CD4-positive, alpha-beta T cell treated with Interleukin-10 for 1 hour (primary cell): ENCODE measurements around the gene NSRP1.
"Not testable (repeated sequence)": the region's sequence is repeated elsewhere in the genome, so short reads cannot be mapped to it uniquely, and the experiment has no call there.

Source experiments
- DNase-seq: peaks from one replicate; pipeline ENCODE4 v3.0.0-alpha.2; 2020

NSRP1 gene

GRCh38 chr17:30191072-30191471 is 74.5 kb downstream of the NSRP1 start:
- DNase-seq: no peak

GRCh38 chr17:30196504-30196903 is 79.9 kb downstream of the NSRP1 start:
- DNase-seq: no peak

- DNase-seq: no peak
These were observed 80.8 kb downstream of the NSRP1 start for GRCh38 chr17:30197416-30197815.

- DNase-seq: no peak
These were observed 83.0 kb downstream of the NSRP1 start for GRCh38 chr17:30199600-30199999.

GRCh38 chr17:30200106-30200505 is 83.5 kb downstream of the NSRP1 start:
- no peak for DNase-seq

GRCh38 chr17:30200656-30201055 is 84.0 kb downstream of the NSRP1 start:
- not testable (repeated sequence) for DNase-seq

- DNase-seq: no peak
These were observed 86.9 kb downstream of the NSRP1 start for GRCh38 chr17:30203471-30203981.

GRCh38 chr17:30207655-30208054 is 91.0 kb downstream of the NSRP1 start:
- no peak for DNase-seq

- DNase-seq: no peak
These were observed 91.6 kb downstream of the NSRP1 start for GRCh38 chr17:30208214-30208613.

GRCh38 chr17:30209930-30210329 is 93.3 kb downstream of the NSRP1 start:
- no peak for DNase-seq

GRCh38 chr17:30210366-30210765 is 93.8 kb downstream of the NSRP1 start:
- no peak for DNase-seq

- no peak for DNase-seq
These were observed 94.3 kb downstream of the NSRP1 start for GRCh38 chr17:30210901-30211300.

GRCh38 chr17:30211371-30211770 is 94.8 kb downstream of the NSRP1 start:
- DNase-seq: no peak

- DNase-seq: no peak
These were observed 96.1 kb downstream of the NSRP1 start for GRCh38 chr17:30212750-30213149.

- DNase-seq: no peak
These were observed 100.4 kb downstream of the NSRP1 start for GRCh38 chr17:30217054-30217453.

GRCh38 chr17:30217746-30218245 is 101.2 kb downstream of the NSRP1 start:
- DNase-seq: no peak

GRCh38 chr17:30218799-30219198 is 102.2 kb downstream of the NSRP1 start:
- DNase-seq: no peak

- no peak for DNase-seq
These were observed 102.7 kb downstream of the NSRP1 start for GRCh38 chr17:30219315-30219714.

GRCh38 chr17:30219833-30220232 is 103.2 kb downstream of the NSRP1 start:
- no peak for DNase-seq

GRCh38 chr17:30220414-30220813 is 103.8 kb downstream of the NSRP1 start:
- no peak for DNase-seq

- no peak for DNase-seq
These were observed 104.7 kb downstream of the NSRP1 start for GRCh38 chr17:30221346-30221745.

- no peak for DNase-seq
These were observed 105.6 kb downstream of the NSRP1 start for GRCh38 chr17:30222251-30222650.

GRCh38 chr17:30222721-30223175 is 106.1 kb downstream of the NSRP1 start:
- no peak for DNase-seq

GRCh38 chr17:30224419-30224960 is 107.9 kb downstream of the NSRP1 start:
- no peak for DNase-seq

- no peak for DNase-seq
These were observed 108.5 kb downstream of the NSRP1 start for GRCh38 chr17:30225112-30225511.
